Chondrocyte (in vitro differentiated cells): Measurements from ENCODE around the gene MSRB3. TPM values are rescaled to one million over a fixed set of nuclear protein-coding genes. Genes with fewer than 3 reads are reported as not detected.

Source experiments
- DNase-seq: peaks from one replicate; pipeline ENCODE4 v3.0.0; 2021; ENCODE audit warnings: mixed read lengths, low spot score
- H3K27ac Mint-ChIP-seq: one replicate; pipeline ENCODE4 v1.8.0; 2021; ENCODE audit warnings: mild to moderate bottlenecking, moderate library complexity, mixed read lengths; ENCODE audit not compliant: unreplicated experiment
- H3K27me3 Mint-ChIP-seq: 2 replicates; pipeline ENCODE4 v1.8.0; 2021; ENCODE audit warnings: low read depth, mixed read lengths
- H3K36me3 Mint-ChIP-seq: 2 replicates; pipeline ENCODE4 v1.8.0; 2021; ENCODE audit warnings: low read depth, mixed read lengths
- H3K4me1 Mint-ChIP-seq: 2 replicates; pipeline ENCODE4 v1.8.0; 2021; ENCODE audit warnings: low read depth, mild to moderate bottlenecking, mixed read lengths
- H3K4me3 Mint-ChIP-seq: one replicate; pipeline ENCODE4 v1.8.0; 2021; ENCODE audit warnings: mild to moderate bottlenecking, moderate library complexity, mixed read lengths; ENCODE audit not compliant: unreplicated experiment
- H3K9me3 Mint-ChIP-seq: 2 replicates; pipeline ENCODE4 v1.8.0; 2021; ENCODE audit warnings: low read depth, mixed read lengths
- total RNA-seq: library from RNA; stranded (reverse); gene quantifications from 3 replicates; pipeline ENCODE4 v1.2.1, GENCODE V29; 2021
- TF ChIP-seq, protein P1 (sequence below): fragments of 200-600 bp; sonication (generic); IDR thresholded peaks from 2 replicates; pipeline ENCODE4 v1.5.0; 2021; ENCODE audit warnings: antibody characterized with exemption, mild to moderate bottlenecking, moderate library complexity

Gene MSRB3
- total RNA-seq, 1 donor from 2014 or later, result 160 TPM

DNA sequence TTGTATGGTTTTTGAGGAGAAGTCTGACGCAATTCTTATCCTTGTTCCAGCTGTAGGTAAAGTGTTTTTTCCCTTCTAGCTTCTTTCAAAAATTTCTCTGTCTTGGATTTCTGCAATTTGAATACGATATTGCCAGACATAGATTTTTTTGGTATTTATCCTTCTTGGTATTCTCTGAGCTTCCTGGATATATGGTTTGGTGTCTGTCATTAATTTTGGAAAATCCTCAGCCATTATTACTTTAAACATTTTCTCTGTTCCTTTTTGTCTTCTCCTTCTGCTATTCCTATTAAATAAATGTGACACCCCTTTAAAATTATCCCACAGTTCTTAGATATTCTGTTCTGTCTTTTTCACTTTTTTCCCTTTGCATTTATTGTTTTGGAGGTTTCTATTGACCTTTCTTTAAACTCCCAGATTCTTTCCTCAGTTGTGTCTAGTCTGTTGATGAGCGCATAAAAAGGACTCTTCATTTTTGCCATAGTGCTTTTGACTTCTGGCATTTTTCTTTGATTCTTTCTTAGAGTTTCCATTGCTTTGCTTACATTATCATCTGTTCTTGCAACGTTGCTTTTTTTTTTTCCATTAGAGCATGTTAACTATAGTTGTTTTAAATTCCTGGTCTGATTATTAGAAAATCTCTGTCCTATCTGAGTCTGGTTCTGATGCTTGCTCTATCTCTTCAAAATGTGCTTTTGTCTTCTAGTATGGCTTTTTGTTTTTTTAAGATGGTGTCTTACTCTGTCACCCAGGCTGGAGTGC is 129.1 kb downstream of the MSRB3 start:
- Mint-ChIP-seq H3K36me3 (peaks cover 15% of the 10 kb centered on the region), H3K4me3 (no peak overlapping the region), H3K27ac (no peak overlapping the region), H3K27me3 (no peaks in the 10 kb centered on the region), H3K4me1 (no peaks in the 10 kb centered on the region), H3K9me3 (no peaks in the 10 kb centered on the region)
- no peak for DNase-seq
- TF ChIP-seq, protein P1, sequence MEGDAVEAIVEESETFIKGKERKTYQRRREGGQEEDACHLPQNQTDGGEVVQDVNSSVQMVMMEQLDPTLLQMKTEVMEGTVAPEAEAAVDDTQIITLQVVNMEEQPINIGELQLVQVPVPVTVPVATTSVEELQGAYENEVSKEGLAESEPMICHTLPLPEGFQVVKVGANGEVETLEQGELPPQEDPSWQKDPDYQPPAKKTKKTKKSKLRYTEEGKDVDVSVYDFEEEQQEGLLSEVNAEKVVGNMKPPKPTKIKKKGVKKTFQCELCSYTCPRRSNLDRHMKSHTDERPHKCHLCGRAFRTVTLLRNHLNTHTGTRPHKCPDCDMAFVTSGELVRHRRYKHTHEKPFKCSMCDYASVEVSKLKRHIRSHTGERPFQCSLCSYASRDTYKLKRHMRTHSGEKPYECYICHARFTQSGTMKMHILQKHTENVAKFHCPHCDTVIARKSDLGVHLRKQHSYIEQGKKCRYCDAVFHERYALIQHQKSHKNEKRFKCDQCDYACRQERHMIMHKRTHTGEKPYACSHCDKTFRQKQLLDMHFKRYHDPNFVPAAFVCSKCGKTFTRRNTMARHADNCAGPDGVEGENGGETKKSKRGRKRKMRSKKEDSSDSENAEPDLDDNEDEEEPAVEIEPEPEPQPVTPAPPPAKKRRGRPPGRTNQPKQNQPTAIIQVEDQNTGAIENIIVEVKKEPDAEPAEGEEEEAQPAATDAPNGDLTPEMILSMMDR, result no peak

GRCh38 chr12:65408441-65408840 is 130.0 kb downstream of the MSRB3 start:
- Mint-ChIP-seq H3K4me1 (no peaks in the 10 kb centered on the region), H3K27ac (no peak overlapping the region), H3K9me3 (no peaks in the 10 kb centered on the region), H3K27me3 (no peaks in the 10 kb centered on the region), H3K4me3 (no peak overlapping the region), H3K36me3 (peaks cover 20% of the 10 kb centered on the region)
- no peak for DNase-seq
- TF ChIP-seq, protein P1, result no peak

DNA sequence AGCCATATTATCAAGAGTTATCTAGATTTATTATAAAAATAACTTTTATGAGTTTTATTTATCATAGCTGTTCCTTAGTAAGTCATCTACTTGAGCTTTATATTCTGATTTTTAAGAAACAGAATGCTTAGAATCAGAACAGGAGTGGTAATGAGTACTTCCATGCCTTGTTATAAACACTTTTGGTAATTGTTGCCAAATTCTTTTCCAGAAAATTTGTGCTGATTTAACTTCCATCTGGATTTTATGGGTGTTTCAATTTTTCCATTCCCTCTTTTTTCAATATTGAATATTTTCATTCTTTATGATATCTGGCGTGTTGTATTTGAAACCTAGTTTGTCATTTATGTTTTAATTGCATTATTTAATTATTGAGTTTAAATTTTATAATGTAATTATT is 131.2 kb downstream of the MSRB3 start:
- Mint-ChIP-seq H3K4me1 (no peaks in the 10 kb centered on the region), H3K27me3 (no peaks in the 10 kb centered on the region), H3K4me3 (no peak overlapping the region), H3K9me3 (no peaks in the 10 kb centered on the region), H3K36me3 (peaks cover 20% of the 10 kb centered on the region), H3K27ac (no peak overlapping the region)
- TF ChIP-seq, protein P1, result no peak
- DNase-seq, result no peak

- DNase-seq, result no peak
- H3K9me3 Mint-ChIP-seq, result no peaks in the 10 kb centered on the region
- peaks cover 16% of the 10 kb centered on the region for H3K36me3 Mint-ChIP-seq
- H3K4me3 Mint-ChIP-seq, result no peak overlapping the region
- TF ChIP-seq, protein P1, result no peak
- H3K27ac Mint-ChIP-seq, result no peak overlapping the region
- no peaks in the 10 kb centered on the region for H3K27me3 Mint-ChIP-seq
- H3K4me1 Mint-ChIP-seq, result no peaks in the 10 kb centered on the region
Measured at GRCh38 chr12:65411171-65411570, 132.7 kb downstream of the MSRB3 start.

- Mint-ChIP-seq H3K27ac (no peak overlapping the region), H3K4me3 (no peak overlapping the region), H3K9me3 (peaks cover 5% of the 10 kb centered on the region), H3K36me3 (peaks cover 16% of the 10 kb centered on the region), H3K27me3 (no peaks in the 10 kb centered on the region), H3K4me1 (no peaks in the 10 kb centered on the region)
- no peak for DNase-seq
- TF ChIP-seq, protein P1, result no peak
Measured at GRCh38 chr12:65414526-65414925, 136.0 kb downstream of the MSRB3 start.
